Measurements from ENCODE around the gene PROX1.

Gene PROX1

DNA sequence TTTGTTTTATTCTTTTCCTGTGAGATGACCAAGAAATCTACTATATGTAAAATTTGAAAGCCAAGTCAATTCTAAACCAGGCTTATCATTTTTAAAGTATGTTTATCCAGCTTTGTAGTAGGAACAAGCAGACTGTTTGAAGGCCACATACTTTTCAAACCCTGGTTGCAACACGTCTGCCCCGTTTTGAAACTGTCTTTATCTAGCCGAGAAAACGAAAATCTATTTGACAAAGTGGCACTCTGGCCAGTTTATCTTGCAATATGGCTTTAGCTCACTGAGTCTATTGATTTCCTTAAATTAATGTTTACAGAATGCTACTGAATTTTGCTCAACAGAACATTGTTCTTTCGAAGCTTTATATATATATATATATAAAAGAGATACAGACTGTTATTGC is 39.7 kb downstream of the PROX1 start:
- DNase-seq: no peak

DNA sequence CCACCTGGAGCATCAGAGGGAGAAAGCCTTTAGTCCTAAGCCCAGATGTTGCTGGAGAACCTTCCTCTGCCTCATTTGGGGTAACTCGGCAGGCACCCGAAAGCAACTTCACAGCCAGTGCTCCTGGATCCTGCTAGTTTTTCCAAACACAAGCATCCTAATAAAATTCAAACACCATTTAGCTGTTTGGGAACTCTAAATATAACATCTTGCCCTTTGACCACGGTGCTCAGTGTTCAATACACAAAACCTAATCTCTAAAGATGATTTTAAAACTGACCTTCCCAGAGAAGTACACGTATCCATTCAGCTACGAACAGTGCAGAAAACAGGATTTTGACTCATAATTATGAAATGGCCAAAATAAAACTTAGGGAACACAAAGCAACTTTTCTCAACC is 40.3 kb downstream of the PROX1 start:
- no peak for DNase-seq

DNA sequence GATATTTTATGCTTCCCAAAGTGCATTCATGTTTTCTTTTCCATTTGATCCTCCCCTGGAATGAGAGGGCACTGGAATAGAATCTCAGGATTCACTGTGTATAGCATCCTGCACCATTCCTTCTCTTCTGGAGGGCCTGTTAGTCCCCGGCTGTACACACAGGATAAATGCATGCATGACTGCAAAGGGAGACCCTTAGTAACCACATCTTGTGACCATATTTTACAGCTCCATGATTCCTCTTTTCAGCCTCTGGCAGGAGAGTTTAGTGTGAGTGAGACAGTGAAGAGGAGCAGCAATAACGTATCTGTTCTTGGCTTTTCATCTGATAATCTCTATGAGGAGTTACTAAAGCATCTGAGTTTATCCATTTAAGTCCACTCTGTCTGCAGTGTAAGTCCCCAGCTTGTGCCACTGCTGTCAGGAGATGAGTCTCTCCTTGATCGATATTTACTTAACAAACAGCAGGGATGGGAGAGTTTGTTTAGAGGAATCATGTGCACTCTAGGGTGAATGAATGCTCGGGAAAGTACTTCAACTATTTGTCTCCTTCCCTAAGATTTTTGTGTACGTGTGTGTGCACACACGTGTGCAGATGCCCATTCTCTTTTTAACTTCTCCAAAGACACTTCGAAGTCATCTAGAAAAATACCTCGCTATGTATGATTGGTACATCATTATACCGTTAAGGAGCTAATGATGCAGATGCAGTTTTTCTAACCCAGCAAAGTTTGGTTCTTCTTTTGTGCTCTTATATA is 41.1 kb downstream of the PROX1 start:
- DNase-seq: no peak

DNA sequence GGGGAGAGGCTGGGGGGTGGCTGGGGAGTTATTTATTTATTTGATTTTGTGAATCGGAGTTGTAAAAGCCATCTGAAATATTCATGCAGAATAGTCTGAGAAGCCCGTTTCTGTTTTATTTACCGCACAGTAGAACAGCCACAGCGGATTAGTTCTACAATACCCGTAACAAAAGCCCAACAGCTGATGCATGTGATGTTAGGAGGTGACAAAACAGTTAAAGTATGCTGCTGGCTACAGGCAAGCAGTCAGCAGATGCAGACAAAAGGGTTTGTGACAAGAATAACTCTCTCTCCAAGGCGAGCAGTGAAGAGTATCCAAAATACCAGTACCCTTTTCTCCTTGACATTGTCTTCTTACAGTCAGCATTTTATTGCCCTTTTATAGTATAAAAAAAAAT is 42.0 kb downstream of the PROX1 start:
- no peak for DNase-seq

DNA sequence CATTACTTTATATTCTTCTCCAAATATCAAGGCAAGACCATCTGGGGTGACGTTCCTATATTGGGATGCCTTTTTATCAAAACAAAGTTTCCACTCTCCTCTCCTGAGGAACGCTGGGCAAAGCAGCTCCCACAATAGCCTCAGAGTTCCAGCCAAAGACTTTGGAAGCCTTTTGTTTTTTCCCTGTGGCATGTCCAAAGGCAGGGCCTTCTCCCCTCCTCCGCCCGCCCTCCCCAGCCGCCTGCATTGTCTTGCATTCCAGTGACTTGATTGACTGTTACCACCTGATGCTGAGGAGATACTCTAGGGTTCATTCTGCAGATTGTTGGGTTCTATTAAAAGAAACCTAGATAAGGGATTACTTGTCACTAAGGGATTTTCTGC is 43.5 kb downstream of the PROX1 start:
- DNase-seq: no peak

DNA sequence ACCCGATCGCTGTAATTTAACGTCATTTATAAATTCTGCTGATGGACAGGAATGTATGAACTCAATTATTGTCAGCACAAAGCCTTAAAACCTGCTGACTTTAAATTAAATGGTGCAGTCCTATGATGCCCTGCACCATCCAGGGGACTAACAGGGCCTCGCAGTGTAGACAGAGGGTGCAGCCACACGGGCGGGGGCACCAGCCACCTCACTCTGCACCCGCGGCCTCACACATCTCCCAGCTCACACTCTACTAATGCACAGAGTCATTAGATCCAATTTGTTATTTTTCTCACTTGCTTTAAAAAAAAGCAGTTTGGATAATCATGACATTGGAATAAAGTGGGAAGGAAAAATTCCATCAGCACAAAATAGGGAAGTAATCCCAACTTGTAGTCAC is 49.7 kb downstream of the PROX1 start:
- DNase-seq: no peak

DNA sequence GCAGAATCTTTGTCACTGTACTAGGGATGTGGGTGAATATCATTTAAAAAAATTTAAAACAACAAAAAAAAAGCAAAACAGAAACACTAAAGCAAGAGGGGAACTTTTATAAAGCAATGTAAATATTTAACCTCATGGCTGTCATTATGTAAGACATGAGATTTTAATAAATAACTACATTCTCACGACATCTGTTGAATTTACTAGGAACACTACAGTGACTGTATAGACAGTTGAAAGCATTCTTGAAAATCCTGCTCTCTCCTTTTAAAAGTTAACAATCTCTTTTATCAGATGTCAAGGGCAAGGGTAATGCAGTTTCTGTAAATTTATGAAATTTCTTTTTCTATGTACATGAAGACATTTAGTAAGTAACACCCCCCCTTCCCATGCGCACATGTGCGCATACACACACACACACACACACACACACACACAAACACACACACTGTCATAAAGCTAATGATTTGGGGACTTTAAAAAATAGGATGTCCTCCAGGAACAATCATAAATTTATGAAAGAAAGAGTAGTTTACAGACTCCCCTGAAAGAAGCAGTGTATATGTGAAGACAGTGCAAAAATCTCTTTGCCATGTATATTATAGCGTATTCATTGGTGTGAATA is 51.7 kb downstream of the PROX1 start:
- no peak for DNase-seq

DNA sequence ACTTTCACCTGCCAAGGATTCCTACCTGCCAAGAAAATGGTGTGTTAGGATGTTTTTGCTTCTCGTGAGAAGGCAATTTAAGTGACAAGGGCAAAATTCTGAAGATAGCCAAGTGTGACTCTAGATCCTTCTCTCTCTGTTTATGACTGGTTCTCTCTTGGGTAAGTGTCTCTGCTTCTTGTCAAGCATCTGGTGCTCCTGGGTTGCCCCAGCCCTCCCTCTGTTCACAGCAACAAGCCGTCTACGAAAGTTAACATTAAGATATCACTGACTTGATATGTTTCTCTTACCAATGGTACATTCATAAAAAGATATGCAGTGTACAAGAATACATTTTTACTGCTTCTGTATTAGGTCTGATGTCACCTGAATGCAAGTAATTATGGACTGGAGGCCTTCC is 55.4 kb downstream of the PROX1 start:
- DNase-seq: no peak

DNA sequence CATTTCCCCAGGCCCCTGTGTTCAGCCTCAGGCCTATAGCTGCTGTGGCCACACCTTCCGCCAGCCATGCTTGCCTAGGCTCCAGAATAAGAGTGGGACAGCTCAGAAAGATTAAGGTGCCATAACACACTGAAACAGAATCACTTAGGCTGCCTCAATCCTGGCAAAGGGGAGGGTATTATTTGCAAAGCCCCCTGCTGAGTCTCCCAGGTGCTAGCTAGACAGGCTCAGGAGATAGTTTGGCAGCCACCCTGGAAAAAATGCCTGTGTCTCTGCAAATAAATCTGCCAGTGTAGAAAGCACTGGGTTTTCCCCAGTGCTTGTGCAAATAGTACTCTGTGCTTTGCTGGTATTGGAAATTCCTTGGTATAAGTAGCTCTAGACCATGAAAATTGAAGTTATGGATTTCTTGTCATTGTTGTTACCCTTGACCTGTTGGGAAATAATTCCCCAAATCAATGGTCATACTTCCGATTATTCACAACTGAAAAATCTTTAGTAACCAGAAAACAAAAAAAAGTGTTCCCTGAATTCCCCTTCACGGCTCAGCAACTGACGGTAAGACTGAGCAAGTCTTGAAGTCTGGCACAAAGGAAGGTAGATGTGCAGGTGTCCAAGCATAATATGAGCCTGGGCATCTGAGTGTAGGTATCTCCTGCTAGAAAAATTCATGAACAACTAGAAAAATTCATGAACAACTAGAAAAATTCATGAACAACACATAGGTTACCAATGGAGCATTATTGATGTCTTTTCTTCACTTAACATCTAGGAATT is 56.9 kb downstream of the PROX1 start:
- no peak for DNase-seq

DNA sequence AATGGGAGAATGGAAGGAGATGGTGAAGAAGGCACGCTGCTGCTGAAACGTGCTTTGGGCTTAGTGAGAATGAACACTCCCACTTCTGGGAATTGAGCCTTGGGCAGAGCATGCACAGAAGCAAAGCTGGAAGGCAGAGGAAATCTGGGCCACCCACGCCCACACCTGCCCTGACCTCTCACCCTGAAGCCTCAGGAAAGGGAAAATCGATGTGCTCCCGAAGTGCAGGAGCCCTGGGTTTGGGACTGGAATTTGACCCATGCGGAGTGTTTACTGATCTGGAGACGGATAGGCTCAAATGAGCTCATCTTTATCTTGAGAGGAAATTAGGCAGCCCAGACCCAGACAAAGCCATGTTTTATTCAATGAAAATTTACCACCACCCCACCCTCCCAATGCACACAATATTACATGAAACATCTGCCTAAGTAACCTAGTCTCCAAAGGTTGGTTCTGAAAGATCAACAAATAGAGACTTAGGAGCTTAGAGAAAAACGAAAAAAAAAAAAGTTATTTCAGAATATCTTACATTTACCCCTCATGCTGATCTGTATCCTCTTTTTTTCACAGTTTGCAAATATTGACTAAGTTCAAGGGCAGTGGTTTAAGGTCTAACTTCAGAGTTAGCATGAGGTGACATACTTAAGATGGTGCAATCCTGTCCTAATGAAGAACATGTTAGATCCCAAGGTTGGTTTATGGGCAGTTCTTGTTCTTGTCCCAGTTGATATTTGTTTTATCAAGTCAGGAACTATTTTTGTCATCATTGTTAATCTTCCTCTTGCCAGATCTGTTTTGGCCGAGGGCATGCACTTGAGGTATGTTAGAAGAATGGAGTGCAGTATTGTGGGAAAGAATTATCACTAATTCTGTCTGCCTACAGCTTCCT is 63.0 kb downstream of the PROX1 start:
- no peak for DNase-seq

DNA sequence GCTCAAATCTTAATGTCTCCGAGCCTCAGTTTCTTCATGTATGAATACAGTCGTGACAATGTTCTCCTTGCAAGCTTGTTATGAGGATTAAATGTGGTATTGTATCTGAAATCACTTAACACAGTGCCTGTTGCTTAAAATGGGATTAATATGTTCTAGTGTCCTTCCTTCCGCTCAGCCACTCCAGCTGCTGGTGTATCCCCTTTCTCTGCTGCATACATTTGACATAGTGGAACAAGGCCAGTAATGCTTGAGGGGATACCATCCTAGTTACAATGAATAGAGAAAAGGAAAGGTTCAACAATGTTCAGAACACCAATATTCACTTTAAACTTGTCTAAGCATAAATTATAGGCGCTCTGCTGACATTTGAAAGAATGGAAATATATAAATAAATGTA is 64.0 kb downstream of the PROX1 start:
- no peak for DNase-seq

DNA sequence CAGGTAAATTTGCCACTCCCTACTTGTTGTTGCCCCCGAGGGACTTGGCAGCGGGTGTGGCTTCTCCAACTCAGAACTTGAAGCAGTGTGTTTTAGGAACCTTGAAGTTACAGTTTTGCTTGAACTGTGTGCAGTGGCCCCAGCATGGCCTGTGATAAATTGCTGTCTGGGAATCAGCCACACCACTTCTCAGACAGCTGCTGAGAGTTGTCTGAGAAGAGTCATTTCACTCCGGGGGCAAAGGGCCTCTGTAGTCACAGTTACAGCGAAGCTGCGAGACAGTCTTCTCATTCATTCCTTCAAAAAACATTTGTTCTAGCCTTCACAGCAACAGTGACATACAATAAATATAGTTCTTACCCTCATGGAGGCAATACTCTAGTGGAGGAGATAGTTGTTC is 70.3 kb downstream of the PROX1 start:
- DNase-seq: no peak

DNA sequence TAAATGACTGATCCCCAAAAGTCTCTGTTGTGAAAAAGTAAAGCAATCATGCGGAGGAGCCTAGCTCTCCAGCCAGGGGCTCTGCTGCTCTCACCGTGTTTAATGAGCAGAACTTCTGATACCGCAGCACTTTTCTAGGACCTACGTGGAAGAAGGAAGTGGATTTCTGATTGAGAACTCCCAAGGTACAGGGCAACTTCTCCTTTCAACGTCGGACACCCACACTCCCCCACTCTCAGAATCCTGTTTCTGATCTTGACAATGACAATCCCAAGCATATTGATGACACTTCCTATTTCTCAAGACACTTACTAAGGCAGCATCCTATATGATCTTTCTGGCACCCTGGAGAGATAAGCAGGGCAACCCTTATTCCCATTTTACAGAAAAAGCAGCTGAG is 78.4 kb downstream of the PROX1 start:
- DNase-seq: no peak

DNA sequence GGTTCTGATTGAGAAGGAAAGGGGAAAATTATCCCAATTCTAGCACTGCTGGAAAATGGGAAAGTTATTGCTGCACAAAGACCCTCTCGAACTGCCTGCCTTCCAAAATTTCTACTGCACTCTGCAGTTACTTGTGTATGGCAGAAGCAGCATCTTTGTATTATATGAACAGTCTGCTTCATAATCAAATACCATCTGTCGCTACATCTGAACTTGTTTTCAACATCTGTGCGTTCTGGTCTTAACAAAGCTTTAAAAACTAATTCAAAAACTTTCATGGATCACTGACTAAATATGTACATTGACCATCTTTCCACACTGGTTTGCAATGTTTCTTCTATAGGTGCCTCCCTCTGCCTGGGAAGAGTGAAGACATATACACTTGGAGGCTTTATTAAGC is 79.2 kb downstream of the PROX1 start:
- DNase-seq: no peak

DNA sequence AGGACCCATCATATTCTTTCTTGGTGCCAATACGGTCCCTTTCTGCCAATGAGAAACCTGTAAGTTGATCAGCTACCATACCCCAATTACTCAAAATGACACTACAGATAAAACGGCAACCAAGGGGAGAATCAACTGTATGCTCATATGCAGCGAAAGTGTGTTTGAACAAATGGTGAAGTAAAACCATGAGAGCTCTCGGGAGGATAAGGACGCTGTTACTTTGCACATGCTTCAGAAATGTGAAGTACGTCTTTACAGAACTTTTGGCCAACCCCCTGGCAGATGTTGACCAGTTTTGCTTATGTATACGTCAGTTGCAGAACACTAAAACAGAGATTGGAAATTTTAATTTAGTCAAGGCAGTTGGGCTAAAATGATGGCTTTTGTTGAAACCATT is 79.6 kb downstream of the PROX1 start:
- no peak for DNase-seq

DNA sequence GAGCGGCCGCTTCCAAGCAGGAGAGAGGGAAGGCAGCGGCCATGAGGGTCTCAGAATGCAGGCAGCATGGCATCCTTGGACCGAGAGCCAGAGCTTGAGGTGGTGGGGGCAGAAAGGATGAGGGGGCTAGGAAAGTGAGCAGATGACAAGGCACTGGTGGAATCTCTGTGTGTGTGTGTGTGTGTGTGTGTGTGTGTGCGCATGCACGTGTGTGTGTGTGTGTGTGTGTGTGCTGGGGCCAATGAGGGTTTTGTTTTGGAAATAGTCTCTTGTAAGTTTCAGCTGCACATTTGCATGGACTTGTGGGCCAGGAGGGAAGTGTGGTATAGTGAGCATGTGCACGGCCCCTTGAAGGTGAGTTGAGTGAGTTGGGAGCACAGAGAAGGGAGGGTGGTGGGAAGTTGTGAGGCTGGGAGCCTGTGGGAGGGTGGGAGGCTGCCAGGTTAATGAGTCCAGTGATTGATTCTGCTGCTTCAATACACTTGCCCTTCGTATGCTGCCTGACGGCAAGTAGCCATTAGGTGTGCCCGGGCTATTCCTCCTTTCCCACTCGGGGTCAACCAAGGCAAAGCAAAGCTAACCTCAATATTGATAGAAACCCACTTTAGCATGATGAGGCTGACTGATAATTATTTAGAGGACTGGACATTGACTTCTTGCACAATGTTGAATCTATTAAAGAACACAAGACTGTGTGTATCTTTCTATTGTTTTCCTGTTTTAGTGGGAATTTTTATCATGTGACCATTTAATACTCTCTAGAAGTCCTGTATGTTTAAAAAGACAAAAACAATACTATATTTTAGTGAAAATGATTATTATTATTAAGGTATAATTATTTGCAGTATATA is 80.3 kb downstream of the PROX1 start:
- no peak for DNase-seq

DNA sequence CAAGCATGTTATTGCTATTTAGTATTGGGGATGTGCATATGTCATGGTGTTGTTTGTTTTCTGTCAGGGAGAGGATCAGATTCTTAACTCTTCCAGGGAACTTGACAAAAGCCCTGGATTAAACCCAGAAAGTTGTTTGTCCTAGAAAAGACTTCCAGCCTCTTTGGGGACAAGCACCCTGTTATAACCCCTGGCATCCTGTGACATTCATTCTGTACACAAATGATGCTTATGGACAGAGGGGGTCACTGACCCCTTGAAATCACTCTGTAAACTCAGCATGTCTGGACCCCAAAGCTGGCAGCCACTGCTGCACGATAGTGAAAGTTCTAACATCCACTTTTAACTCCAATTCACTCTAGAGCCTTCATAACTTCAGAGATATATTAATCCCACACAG is 81.2 kb downstream of the PROX1 start:
- DNase-seq: no peak

DNA sequence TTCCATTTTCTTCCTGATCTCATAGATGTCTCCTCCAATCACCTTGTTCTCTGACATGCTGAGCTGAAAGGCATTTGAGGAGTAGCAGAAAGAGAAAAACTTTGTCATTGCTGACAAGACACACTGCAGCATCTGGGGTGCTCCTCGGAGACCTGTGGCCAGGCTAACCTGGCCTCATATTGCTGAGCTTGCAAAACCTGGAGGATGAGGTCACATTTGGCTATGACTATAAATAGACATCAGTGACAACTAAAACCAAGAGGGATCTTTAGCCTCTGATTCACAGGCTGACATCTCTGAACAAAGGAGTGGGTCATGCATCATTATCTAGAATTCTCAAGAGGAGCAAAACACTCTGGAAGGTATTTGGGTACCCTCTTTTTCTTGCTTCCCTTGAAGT is 83.7 kb downstream of the PROX1 start:
- DNase-seq: no peak

DNA sequence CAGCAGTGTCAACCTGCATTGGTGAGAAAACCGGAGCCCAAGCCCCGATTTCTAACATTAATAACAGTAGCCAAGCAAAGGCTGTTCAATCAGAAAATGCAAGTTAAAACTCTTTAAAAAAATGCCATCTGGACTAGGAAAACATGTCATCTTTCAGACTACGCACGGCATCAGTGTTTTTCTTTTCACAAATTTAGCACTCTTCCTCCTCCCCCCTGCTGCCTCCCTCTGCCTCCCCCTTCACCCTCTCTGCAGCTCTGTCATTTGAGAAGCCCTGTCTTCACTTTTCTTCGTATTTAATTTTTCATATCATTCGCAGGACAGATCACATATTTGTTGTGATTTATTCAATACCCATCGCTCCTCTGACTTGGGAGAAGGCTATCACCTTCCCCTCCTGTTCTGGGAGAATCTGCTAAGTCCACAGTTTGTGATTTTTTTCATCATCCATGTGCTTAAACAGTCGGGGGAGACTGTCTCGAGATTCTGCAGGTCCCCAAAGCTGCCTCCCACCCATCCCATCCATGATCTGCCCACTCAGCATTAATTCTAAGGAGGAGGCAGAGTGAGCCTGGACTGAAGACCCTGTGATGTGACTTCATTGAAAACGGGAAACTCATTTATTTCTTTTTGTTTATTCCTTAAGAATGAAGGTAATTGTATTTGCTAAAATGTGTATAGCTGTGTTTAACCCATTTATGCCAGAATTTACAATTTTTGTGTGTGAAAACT is 84.8 kb downstream of the PROX1 start:
- DNase-seq: no peak

DNA sequence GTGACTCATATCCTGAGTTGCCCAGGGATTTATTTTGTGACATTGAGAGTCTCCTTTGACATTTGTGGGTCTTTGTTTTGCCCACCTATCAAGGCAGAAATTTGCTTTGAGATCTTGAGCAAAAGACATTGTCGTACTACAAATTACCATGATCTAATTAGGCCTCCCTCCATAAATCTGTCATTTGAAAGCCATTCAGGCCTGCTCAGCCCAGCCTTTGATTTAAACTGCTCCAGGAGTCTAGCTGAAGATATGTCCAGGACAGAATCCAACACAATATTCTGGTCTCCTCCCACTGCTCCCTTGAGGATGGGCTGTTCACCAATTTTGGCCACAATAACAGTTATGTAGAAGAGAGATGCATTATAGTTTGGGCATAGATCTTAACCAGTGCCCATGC is 86.7 kb downstream of the PROX1 start:
- no peak for DNase-seq

DNA sequence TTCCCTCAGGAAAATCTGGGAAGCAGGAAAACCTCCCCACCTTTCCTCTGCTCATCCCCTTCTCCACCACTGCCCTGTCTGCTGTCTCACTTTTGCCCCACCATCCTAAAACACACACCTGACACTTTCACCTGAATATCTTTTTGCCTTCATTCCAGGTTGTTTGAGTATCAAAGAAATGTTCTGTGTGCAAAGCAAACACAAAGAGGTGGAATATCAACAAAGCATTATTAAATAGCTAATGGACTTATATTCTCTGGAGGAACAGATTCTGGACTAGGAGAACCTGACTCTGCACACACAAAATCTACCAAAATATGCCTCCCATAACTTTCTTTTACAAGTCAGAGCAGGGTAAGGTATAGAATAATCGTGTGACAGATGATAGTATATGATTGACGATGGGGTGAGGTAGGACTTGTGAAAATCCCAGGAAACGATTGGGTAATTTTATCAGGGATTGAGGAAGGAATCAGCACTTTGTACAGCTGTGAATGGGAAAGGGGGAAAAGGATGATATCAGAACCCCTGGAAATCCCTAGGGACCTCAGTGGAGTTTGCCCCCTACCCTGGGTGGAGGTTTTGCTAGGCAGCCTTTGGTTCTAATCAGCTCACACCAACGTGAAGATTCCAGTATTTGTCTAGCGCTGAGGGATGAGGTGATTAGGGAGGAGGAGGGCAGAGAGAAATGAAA is 87.7 kb downstream of the PROX1 start:
- DNase-seq: no peak
